SK-N-SH (cell line): ENCODE data around the gene PLIN5. TPM values are rescaled to one million over a fixed set of nuclear protein-coding genes. Genes with fewer than 3 reads are reported as not detected.

Experiments
- CTCF ChIA-PET: fragments of 300-600, 350-600 bp; formaldehyde crosslinking; extraction: SDS; loops from one replicate; lab custom pipeline; 2021; lab: Yijun Ruan, JAX
- POLR2A ChIA-PET: fragments of 350-600 bp; sonication (Branson Sonifier 250); formaldehyde crosslinking; extraction: SDS; loops from one replicate; lab custom pipeline; 2020; ENCODE audit warnings: antibody characterized with exemption, inconsistent platforms; lab: Yijun Ruan, JAX
- DNase-seq: peaks from one replicate; pipeline ENCODE4 v3.0.0; 2012
- H2AFZ ChIP-seq: fragments of 200-600 bp; sonication (generic); 2 replicates; pipeline ENCODE4 v1.8.1; 2016; ENCODE audit warnings: antibody characterized with exemption, mild to moderate bottlenecking, low read depth
- H3F3A ChIP-seq: fragments of 200-600 bp; sonication (generic); replicated peaks from 2 replicates; pipeline ENCODE3; 2016; ENCODE audit warnings: antibody characterized with exemption, mild to moderate bottlenecking; ENCODE audit not compliant: insufficient read depth
- H3K27ac ChIP-seq, 2 experiments: fragments of 200-500 bp in 1 of 2; fragments of 200-600 bp in 1 of 2; sonication (Bioruptor generic) in 1 of 2; sonication (generic), shearing (Covaris generic) in 1 of 2; 2 replicates each; pipeline versions ENCODE4 v1.5.1 to v1.6.1; 2014 to 2016; ENCODE audit warnings: low read depth in 2 of 2, inconsistent platforms in 1 of 2, low read length in 1 of 2, mild to moderate bottlenecking in 1 of 2, mixed read lengths in 1 of 2
- H3K27me3 ChIP-seq: fragments of 200-600 bp; sonication (generic), shearing (Covaris generic); 2 replicates; pipeline ENCODE4 v1.6.1; 2016; ENCODE audit warnings: mixed run types; ENCODE audit not compliant: insufficient read depth
- H3K36me3 ChIP-seq, 2 experiments: fragments of 200-500 bp in 1 of 2; fragments of 200-600 bp in 1 of 2; sonication (Bioruptor generic) in 1 of 2; sonication (generic) in 1 of 2; replicated peaks in 1 of 2; 2 replicates each; pipeline versions ENCODE3 to v1.5.1; 2014 to 2016; ENCODE audit warnings: low read length in 1 of 2, mild to moderate bottlenecking in 1 of 2; ENCODE audit not compliant: insufficient read depth in 2 of 2, control insufficient read depth in 1 of 2
- H3K4me1 ChIP-seq, 2 experiments: fragments of 200-500 bp in 1 of 2; fragments of 200-600 bp in 1 of 2; sonication (Bioruptor generic) in 1 of 2; sonication (generic), shearing (Covaris generic) in 1 of 2; 2 replicates each; pipeline versions ENCODE4 v1.5.1 to v1.6.1; 2014 to 2016; ENCODE audit warnings: low read depth in 1 of 2, low read length in 1 of 2, mixed run types in 1 of 2; ENCODE audit not compliant: insufficient read depth in 2 of 2, control insufficient read depth in 1 of 2
- H3K4me2 ChIP-seq: fragments of 200-600 bp; sonication (generic), shearing (Covaris generic); 2 replicates; pipeline ENCODE4 v1.6.1; 2017; ENCODE audit warnings: mixed run types
- H3K4me3 ChIP-seq, 2 experiments: fragments of 200-500 bp in 1 of 2; fragments of 200-600 bp in 1 of 2; sonication (Bioruptor generic) in 1 of 2; sonication (generic), shearing (Covaris generic) in 1 of 2; 2 replicates each; pipeline versions ENCODE4 v1.5.1 to v1.8.1; 2014 to 2016; ENCODE audit warnings: low read depth in 2 of 2, inconsistent platforms in 1 of 2, low read length in 1 of 2, mild to moderate bottlenecking in 1 of 2, mixed read lengths in 1 of 2, moderate library complexity in 1 of 2
- H3K79me2 ChIP-seq: fragments of 200-600 bp; sonication (generic); 2 replicates; pipeline ENCODE4 v1.8.1; 2017; ENCODE audit warnings: mild to moderate bottlenecking; ENCODE audit not compliant: insufficient read depth
- H3K9ac ChIP-seq: fragments of 200-600 bp; sonication (generic); 2 replicates; pipeline ENCODE4 v1.6.1; 2017; ENCODE audit warnings: mixed run types
- H3K9me2 ChIP-seq: fragments of 200-600 bp; sonication (generic); 2 replicates; pipeline ENCODE4 v1.6.1; 2017; ENCODE audit warnings: mixed run types
- H3K9me3 ChIP-seq: fragments of 200-600 bp; sonication (generic); 2 replicates; pipeline ENCODE4 v1.6.1; 2017; ENCODE audit warnings: mixed run types, mild to moderate bottlenecking, moderate library complexity
- H4K20me1 ChIP-seq: fragments of 200-600 bp; sonication (generic); 2 replicates; pipeline ENCODE4 v1.6.1; 2017; ENCODE audit warnings: mild to moderate bottlenecking, mixed run types; ENCODE audit not compliant: insufficient read depth
- EZH2phosphoT487 ChIP-seq: fragments of 200-600 bp; sonication (generic); IDR thresholded peaks from 2 replicates; pipeline ENCODE4 v1.6.1; 2017; ENCODE audit warnings: low read depth, mixed run types, mild to moderate bottlenecking, antibody characterized with exemption, moderate library complexity, borderline replicate concordance
- FOXJ3 ChIP-seq: sonication (generic); formaldehyde crosslinking; IDR thresholded peaks from 2 replicates; pipeline ENCODE4 v1.5.1; 2020; ENCODE audit warnings: mild to moderate bottlenecking, missing genetic modification reagents
- GABPA ChIP-seq: IDR thresholded peaks from 2 replicates; pipeline ENCODE4 v1.4.0; 2012; ENCODE audit warnings: low read depth, mild to moderate bottlenecking
- MAX ChIP-seq: IDR thresholded peaks from 2 replicates; pipeline ENCODE4 v1.4.0; 2012; ENCODE audit warnings: low read depth
- POLR2AphosphoS5 ChIP-seq: IDR thresholded peaks from 2 replicates; pipeline ENCODE4 v1.6.1; 2012; ENCODE audit warnings: low read depth, low read length
- RAD21 ChIP-seq: IDR thresholded peaks from 2 replicates; pipeline ENCODE4 v1.6.1; 2012; ENCODE audit warnings: mild to moderate bottlenecking, low read length
- REST ChIP-seq: IDR thresholded peaks from 2 replicates; pipeline ENCODE4 v1.6.1; 2012; ENCODE audit warnings: mild to moderate bottlenecking, low read depth, low read length, moderate library complexity
- RXRA ChIP-seq: IDR thresholded peaks from 2 replicates; pipeline ENCODE4 v1.4.0; 2012; ENCODE audit warnings: low read depth, mild to moderate bottlenecking, borderline replicate concordance
- SMC3 ChIP-seq: IDR thresholded peaks from 2 replicates; pipeline ENCODE4 v1.6.1; 2012; ENCODE audit warnings: low read depth, low read length, improper control_type of control experiment
- YY1 ChIP-seq: IDR thresholded peaks from 2 replicates; pipeline ENCODE4 v1.4.0; 2012; ENCODE audit warnings: low read depth, mild to moderate bottlenecking
- WGBS: methylation state at CpG from one replicate; pipeline ENCODE4 v1.1.6; 2017; ENCODE audit warnings: low lambda C conversion rate; 5-methylcytosine and 5-hydroxymethylcytosine counted together
- polyA plus RNA-seq, 3 experiments: library from polyadenylated mRNA; depleted of rRNA; stranded (reverse); fragments of >200 nt; gene quantifications; 2 replicates each; pipeline ENCODE4 v1.2.3, GENCODE V29; 2012
- TF ChIP-seq, protein P1 (sequence below): fragments of 150-350 bp; IDR thresholded peaks from 2 replicates; pipeline ENCODE4 v1.6.1; 2016; ENCODE audit warnings: mild to moderate bottlenecking, low read depth, low read length
- TF ChIP-seq, protein P2 (sequence below): IDR thresholded peaks from 2 replicates; pipeline ENCODE4 v1.4.0; 2012; ENCODE audit warnings: low read depth, borderline replicate concordance

PLIN5 gene
- polyA plus RNA-seq, 1 of the 3 experiments (the other 2 are of a cell fraction): 0.59 TPM

GRCh38 chr19:4522291-4523002 is 12.6 kb downstream of the PLIN5 start (continued):
- TF ChIP-seq GABPA: no peak
- TF ChIP-seq REST: no peak
- no peak for TF ChIP-seq MAX
- TF ChIP-seq, all 33 proteins: peak for 0

GRCh38 chr19:4521888-4522242 is 13.2 kb downstream of the PLIN5 start:
- DNase-seq: no peak
- no peak for TF ChIP-seq RAD21
- no peaks in the 10 kb centered on the region for H3K79me2 ChIP-seq
- CTCF ChIA-PET: interaction anchor here (0.6 to 7.2 kb wide), 5 partner anchors 13 to 114 kb away, joined by 3 to 78 read pairs (median 3); partner anchors contain the start of gene PLIN5
- H4K20me1 ChIP-seq: no peaks in the 10 kb centered on the region
- POLR2A ChIA-PET: no interaction called here
- no peaks in the 10 kb centered on the region for H3K36me3 ChIP-seq
- H3F3A ChIP-seq: no peaks in the 10 kb centered on the region
- H3K9me2 ChIP-seq: no peaks in the 10 kb centered on the region
- H3K9me3 ChIP-seq: no peaks in the 10 kb centered on the region
- no peaks in the 10 kb centered on the region for H3K27me3 ChIP-seq
- H3K9ac ChIP-seq: no peak overlapping the region
- 62% methylated on average over 5 of the region's 5 CpGs for WGBS
- H3K4me3 ChIP-seq: no peak overlapping the region
- H2AFZ ChIP-seq: no peak overlapping the region
- no peak overlapping the region for H3K4me2 ChIP-seq
- H3K27ac ChIP-seq: no peak overlapping the region
- peaks cover 0 to 3% of the 10 kb centered on the region in 2 experiments; a peak in 1 of 4 replicates for H3K4me1 ChIP-seq

DNA sequence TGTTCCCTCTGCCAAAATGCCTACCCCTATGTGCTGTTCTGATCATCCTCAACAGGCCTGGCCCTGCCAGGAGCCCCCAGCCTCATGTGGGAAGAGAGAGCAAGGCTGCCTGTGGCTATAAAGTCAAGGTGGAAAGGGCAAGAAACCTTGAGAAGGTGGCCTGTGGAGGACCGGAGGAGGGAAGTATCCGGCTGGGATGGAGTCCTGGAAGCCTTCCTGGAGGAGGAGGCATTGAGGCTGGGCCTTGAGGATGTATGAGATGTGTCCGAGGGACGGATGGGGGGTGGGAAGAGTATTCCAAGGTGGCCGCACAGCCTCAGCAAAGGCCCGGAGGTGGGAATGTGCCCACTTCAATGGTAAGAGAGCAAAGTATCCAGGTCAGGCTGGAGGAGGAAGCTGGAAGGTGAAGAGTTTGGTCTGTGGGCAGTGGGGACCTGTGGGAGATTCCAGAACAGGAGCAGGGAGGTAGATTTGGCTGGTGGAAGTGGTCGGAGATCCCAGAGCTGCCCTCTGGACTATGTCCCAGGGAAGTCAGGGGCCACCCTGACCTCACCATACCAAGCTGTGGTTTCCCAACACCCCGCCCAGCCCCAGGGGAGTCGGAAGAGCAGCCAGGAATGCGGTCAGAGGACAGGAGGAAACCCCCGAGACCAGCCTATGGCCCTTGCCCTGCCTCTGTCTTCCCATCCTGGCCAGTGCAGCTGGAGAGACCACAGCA is 13.7 kb downstream of the PLIN5 start:
- DNase-seq: no peak
- CTCF ChIA-PET: interaction anchor here (0.6 to 7.2 kb wide), 5 partner anchors 12 to 115 kb away, joined by 3 to 78 read pairs (median 5); partner anchors contain the start of gene PLIN5
- POLR2A ChIA-PET: no interaction called here

More for the DNA sequence above, 13.7 kb downstream of the PLIN5 start:
- Histone ChIP-seq H3K79me2 (no peaks in the 10 kb centered on the region), H4K20me1 (no peaks in the 10 kb centered on the region), H3F3A (no peaks in the 10 kb centered on the region), H3K9ac (no peak overlapping the region), H3K27me3 (no peaks in the 10 kb centered on the region), H3K9me2 (no peaks in the 10 kb centered on the region), H3K27ac (no peak overlapping the region), H3K4me3 (no peak overlapping the region), H3K36me3 (no peaks in the 10 kb centered on the region), H2AFZ (no peak overlapping the region), H3K9me3 (no peaks in the 10 kb centered on the region), H3K4me1 (peaks cover 0 to 3% of the 10 kb centered on the region in 2 experiments; a peak in 1 of 4 replicates), H3K4me2 (no peak overlapping the region)
- 65% methylated on average over 7 of the region's 11 CpGs for WGBS
- TF ChIP-seq YY1 (no peak), POLR2AphosphoS5 (no peak), EZH2phosphoT487 (no peak), RXRA (no peak), FOXJ3 (no peak), SMC3 (no peak), REST (no peak), RAD21 (no peak)
- TF ChIP-seq, protein P1, sequence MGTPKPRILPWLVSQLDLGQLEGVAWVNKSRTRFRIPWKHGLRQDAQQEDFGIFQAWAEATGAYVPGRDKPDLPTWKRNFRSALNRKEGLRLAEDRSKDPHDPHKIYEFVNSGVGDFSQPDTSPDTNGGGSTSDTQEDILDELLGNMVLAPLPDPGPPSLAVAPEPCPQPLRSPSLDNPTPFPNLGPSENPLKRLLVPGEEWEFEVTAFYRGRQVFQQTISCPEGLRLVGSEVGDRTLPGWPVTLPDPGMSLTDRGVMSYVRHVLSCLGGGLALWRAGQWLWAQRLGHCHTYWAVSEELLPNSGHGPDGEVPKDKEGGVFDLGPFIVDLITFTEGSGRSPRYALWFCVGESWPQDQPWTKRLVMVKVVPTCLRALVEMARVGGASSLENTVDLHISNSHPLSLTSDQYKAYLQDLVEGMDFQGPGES: no peak
- TF ChIP-seq, protein P2, sequence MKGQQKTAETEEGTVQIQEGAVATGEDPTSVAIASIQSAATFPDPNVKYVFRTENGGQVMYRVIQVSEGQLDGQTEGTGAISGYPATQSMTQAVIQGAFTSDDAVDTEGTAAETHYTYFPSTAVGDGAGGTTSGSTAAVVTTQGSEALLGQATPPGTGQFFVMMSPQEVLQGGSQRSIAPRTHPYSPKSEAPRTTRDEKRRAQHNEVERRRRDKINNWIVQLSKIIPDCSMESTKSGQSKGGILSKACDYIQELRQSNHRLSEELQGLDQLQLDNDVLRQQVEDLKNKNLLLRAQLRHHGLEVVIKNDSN: no peak
